ENCODE data around the gene MICB. TPM values are rescaled to one million over a fixed set of nuclear protein-coding genes. Genes with fewer than 3 reads are reported as not detected.
"Not testable (repeated sequence)": the region's sequence is repeated elsewhere in the genome, so short reads cannot be mapped to it uniquely, and the experiment has no call there.

Gene MICB
- total RNA-seq (1 to 10 TPM in 3 of 4 donors, under 1 TPM in 1; 0.71 to 3.3 (median 1.5) TPM), polyA plus RNA-seq (1 to 10 TPM in 2 of 3 donors, under 1 TPM in 1; 0.92 to 7.7 (median 1.2) TPM)

DNA sequence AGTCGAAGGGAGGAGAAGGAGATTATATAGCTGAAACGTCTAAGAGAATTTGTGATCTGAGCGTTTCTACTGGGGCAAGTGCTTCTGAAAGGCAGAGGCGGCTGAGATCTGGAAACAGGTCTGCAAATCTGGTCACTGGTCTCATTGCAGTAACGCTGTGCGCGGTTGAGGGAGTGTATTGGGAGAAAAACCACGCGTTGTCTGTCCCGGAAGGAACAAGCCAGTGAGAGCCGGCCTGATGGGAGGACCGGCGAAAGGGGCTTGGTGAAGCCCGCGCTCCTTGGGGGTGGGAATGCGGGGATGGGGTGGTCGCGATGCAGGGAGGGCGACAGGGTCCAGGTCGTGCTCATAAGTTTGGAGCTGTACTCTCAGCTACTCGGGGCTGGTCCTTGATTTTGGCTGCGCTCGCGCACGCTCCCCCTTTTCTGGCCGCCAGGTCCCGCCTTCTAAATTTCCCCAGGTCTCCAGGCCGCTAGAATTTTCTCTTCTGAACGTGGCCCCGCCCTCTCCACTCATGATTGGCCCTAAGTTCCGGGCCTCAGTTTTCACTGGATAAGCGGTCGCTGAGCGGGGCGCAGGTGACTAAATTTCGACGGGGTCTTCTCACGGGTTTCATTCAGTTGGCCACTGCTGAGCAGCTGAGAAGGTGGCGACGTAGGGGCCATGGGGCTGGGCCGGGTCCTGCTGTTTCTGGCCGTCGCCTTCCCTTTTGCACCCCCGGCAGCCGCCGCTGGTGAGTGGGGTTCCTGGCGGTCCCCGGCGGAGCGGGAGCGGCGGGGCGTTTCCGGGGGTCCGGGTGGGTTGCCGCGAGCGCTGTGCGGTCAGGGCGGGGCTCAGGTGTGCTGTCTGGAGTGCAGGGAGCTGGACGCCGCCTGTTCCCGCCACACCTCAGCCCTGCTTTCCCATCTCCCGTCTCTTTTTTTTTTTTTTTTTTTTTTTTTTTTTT lies at the start of gene MICB:
Gene MICB, plus strand, starts transcription at position 615 of the 946 bp plus-strand sequence. Its CDS starts 49 bp downstream, at position 664.
- whole genome bisulfite sequencing, 2 donors, result 0 to 1% methylated on average over 64 of the region's 64 CpGs
- H3K36me3 ChIP-seq, result no peaks in the 10 kb centered on the region
- H3K27me3 ChIP-seq, result peaks cover 16 to 82% (median 37%) of the 10 kb centered on the region in 3 donors
- peak within 1 kb of the TSS; percentile 25 to 50 (median 44) for H3K4me3 ChIP-seq
- intact Hi-C loops (cut with DNase I), result no loop called here
- DNase-seq, result peak; percentile 83
- peaks cover 0 to 34% (median 25%) of the 10 kb centered on the region in 4 donors for H3K4me1 ChIP-seq
- peaks cover 0 to 2% (median 0%) of the 10 kb centered on the region in 4 donors for H3K9me3 ChIP-seq
- peak within 1 kb of the TSS in 3 of 4 donors; percentile 30 to 68 (median 50) for H3K27ac ChIP-seq
- peak in 1 of 4 donors; percentile 65 for TF ChIP-seq POLR2AphosphoS5 (IDR thresholded peaks at IDR 0.05)
- TF ChIP-seq EP300 (IDR thresholded peaks at IDR 0.05), result no peak

DNA sequence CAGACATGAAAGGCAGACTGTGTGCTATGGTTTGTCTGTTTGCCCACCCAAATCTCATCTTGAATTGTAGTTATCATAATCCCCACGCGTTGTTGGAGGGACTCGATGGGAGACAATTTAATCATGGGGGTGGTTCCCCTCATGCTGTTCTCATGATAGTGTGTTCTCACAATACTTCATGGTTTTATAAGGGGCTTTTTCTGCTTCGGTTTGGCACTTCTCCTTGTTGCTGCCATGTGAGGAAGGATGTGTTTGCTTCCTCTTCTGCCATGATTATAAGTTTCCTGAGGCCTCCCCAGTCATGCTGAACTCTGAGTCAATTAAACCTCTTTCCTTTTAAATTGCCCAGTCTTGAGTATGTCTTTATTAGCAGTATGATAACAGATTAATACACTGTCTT lies 47.2 kb upstream of the MICB start:
- TF ChIP-seq POLR2AphosphoS5 (IDR thresholded peaks at IDR 0.05) (no peak), POLR2A (IDR thresholded peaks at IDR 0.05) (no peak), CTCF (IDR thresholded peaks at IDR 0.05) (no peak), EP300 (IDR thresholded peaks at IDR 0.05) (no peak)
- WGBS, 2 donors, result 71 to 84% methylated on average over 4 of the region's 4 CpGs
- H3K27me3 ChIP-seq, result no peaks in the 10 kb centered on the region
- no peak overlapping the region for H3K27ac ChIP-seq
- peaks cover 0 to 6% (median 0%) of the 10 kb centered on the region in 4 donors for H3K9me3 ChIP-seq
- DNase-seq, result no peak
- intact Hi-C loops (cut with DNase I), result no loop called here
- no peaks in the 10 kb centered on the region for H3K4me1 ChIP-seq
- H3K36me3 ChIP-seq, result no peaks in the 10 kb centered on the region
- H3K4me3 ChIP-seq, result no peak overlapping the region

DNA sequence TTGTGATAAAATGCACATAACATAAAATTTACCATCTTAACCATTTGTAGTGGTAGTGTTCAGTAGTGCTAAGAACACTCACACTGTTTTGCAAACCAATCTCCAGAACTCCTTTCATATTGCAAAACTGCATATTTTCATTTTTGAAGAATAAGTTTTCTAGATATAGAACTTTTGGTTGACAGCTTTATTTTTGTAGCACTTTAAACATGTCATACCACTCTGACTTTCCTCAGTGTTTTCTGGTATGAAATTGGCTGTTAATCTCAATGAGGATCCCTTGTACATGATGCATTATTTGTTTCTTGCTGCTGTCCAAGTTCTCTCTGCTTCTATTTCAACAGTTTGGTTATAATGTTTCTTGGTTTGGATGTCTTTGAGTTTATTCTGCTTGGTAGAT lies 45.1 kb upstream of the MICB start:
- no peak overlapping the region for H3K27ac ChIP-seq
- no peak for DNase-seq
- intact Hi-C loops (cut with DNase I), result no loop called here
- peaks cover 0 to 6% (median 0%) of the 10 kb centered on the region in 4 donors for H3K9me3 ChIP-seq
- H3K36me3 ChIP-seq, result no peaks in the 10 kb centered on the region
- H3K4me1 ChIP-seq, result no peaks in the 10 kb centered on the region
- no peaks in the 10 kb centered on the region for H3K27me3 ChIP-seq
- TF ChIP-seq POLR2A (IDR thresholded peaks at IDR 0.05) (no peak), CTCF (IDR thresholded peaks at IDR 0.05) (no peak), POLR2AphosphoS5 (IDR thresholded peaks at IDR 0.05) (no peak), EP300 (IDR thresholded peaks at IDR 0.05) (no peak)
- H3K4me3 ChIP-seq, result no peak overlapping the region

GRCh38 chr6:31453259-31453658 lies 44.7 kb upstream of the MICB start:
- TF ChIP-seq POLR2A (IDR thresholded peaks at IDR 0.05), result no peak
- TF ChIP-seq POLR2AphosphoS5 (IDR thresholded peaks at IDR 0.05), result no peak
- TF ChIP-seq CTCF (IDR thresholded peaks at IDR 0.05), result no peak
- no peak for TF ChIP-seq EP300 (IDR thresholded peaks at IDR 0.05)
- DNase-seq, result no peak
- H3K4me1 ChIP-seq, result no peaks in the 10 kb centered on the region
- H3K36me3 ChIP-seq, result no peaks in the 10 kb centered on the region
- WGBS, 2 donors, result 77 to 78% methylated on average over 2 of the region's 2 CpGs
- no peak overlapping the region for H3K27ac ChIP-seq
- no peaks in the 10 kb centered on the region for H3K27me3 ChIP-seq
- no peak overlapping the region for H3K4me3 ChIP-seq
- peaks cover 0 to 6% (median 0%) of the 10 kb centered on the region in 4 donors for H3K9me3 ChIP-seq
- intact Hi-C loops (cut with DNase I), result no loop called here

DNA sequence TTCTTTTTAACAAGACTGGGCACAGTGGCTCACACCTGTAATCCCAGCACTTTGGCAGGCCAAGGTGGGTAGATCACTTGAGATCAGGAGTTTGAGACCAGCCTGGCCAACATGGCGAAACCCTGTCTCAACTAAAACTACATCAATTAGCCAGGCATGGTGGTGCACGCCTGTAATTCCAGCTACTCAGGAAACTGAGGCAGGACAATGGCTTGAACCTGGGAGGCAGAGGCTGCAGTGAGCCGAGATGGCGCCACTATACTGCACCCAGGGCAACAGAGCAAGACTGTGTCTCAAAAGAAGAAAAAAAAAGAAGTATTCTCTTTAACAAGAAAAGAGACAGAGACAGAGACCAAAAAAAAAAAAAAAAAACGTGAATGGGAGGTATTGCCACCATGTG lies 38.1 kb upstream of the MICB start:
- Histone ChIP-seq H3K27me3 (peaks cover 0 to 14% (median 8%) of the 10 kb centered on the region in 3 donors), H3K4me1 (peaks cover 0 to 12% (median 6%) of the 10 kb centered on the region in 4 donors)
- H3K9me3 ChIP-seq; H3K27ac ChIP-seq; H3K36me3 ChIP-seq; DNase-seq; intact Hi-C loops (cut with DNase I); H3K4me3 ChIP-seq: not testable (repeated sequence)
- WGBS, 2 donors, result 86 to 91% methylated on average over 5 of the region's 5 CpGs

Data from sigmoid colon (tissue), 7 donors.